Ectodermal cell (in vitro differentiated cells): Measurements from ENCODE around the gene ECEL1.

ENCODE experiments used
- H3K27ac ChIP-seq: 2 replicates; pipeline ENCODE4 v1.7.0; 2013; ENCODE audit warnings: mild to moderate bottlenecking, low read depth, low read length; ENCODE audit not compliant: insufficient read depth, poor library complexity, severe bottlenecking
- H3K27me3 ChIP-seq: 2 replicates; pipeline ENCODE4 v1.7.0; 2013; ENCODE audit warnings: mild to moderate bottlenecking, low read length; ENCODE audit not compliant: insufficient read depth, control insufficient read depth, poor library complexity, severe bottlenecking
- H3K36me3 ChIP-seq: one replicate; pipeline ENCODE4 v1.7.0; 2013; ENCODE audit warnings: low read length; ENCODE audit not compliant: control insufficient read depth, insufficient read depth
- H3K4me1 ChIP-seq: one replicate; pipeline ENCODE4 v1.7.0; 2013; ENCODE audit warnings: low read length; ENCODE audit not compliant: control insufficient read depth, insufficient read depth
- H3K4me3 ChIP-seq: 2 replicates; pipeline ENCODE4 v1.7.0; 2013; ENCODE audit warnings: low read depth, low read length, control low read depth; ENCODE audit not compliant: insufficient read depth
- H3K9me3 ChIP-seq: 2 replicates; pipeline ENCODE4 v1.7.0; 2013; ENCODE audit warnings: mild to moderate bottlenecking, low read length, moderate library complexity; ENCODE audit not compliant: control insufficient read depth
- WGBS, 2 experiments: methylation state at CpG; one replicate each; pipeline ENCODE4 v1.1.7; 2013; ENCODE audit warnings: missing lambda C conversion rate in 2 of 2; 5-methylcytosine and 5-hydroxymethylcytosine counted together

The ECEL1 gene

DNA sequence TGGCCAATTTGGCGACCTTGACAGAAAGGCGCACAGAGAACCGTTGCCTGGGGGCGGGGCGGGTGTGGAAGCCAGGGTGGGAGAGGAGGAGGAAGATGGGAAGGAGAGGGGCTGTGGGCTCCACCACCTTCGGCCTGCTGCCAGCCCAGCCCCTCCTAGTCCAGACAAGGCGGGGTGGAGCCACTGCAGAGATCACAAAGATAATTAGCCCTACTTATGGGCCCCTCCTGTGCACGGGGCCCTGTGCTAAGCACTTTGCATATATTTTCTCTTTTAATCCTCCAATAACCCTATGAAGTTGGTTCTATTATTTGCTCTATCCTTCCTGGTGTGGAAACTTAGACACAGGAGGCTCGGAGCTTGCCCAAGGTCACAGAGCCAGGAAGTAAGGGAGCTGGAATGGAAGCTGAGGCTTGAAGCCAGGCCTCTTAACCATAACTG, 13.7 kb upstream of the ECEL1 start:
- H3K4me1 ChIP-seq, result peaks cover 14% of the 10 kb centered on the region
- H3K27me3 ChIP-seq, result peaks cover 49% of the 10 kb centered on the region
- no peaks in the 10 kb centered on the region for H3K36me3 ChIP-seq
- no peak overlapping the region for H3K27ac ChIP-seq
- H3K4me3 ChIP-seq, result no peak overlapping the region
- 74 to 79% methylated on average over 9 of the region's 9 CpGs for WGBS, 2 experiments
- no peaks in the 10 kb centered on the region for H3K9me3 ChIP-seq

DNA sequence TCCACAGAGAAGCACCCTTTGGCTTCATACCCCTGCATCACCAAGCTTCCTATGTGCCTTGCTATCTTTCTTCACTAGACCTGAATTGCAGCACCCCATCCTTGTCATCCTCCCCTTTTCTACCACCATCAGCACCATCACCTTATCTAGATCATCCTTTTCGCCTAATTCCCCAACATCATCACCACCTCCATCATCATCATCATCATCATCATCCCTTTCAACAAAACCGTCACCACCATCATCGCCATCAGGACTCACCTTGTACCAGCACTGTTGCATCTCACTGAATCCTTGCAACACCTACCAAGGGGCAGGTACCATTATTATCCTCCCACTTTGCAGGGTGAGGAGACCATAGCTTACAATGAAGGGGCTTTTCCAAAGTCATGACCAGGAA, 10.8 kb upstream of the ECEL1 start:
- 92 to 96% methylated on average over 3 of the region's 3 CpGs for WGBS, 2 experiments
- H3K4me1 ChIP-seq, result peaks cover 14% of the 10 kb centered on the region
- H3K4me3 ChIP-seq, result no peak overlapping the region
- H3K9me3 ChIP-seq, result no peaks in the 10 kb centered on the region
- peaks cover 20% of the 10 kb centered on the region for H3K27me3 ChIP-seq
- no peak overlapping the region for H3K27ac ChIP-seq
- H3K36me3 ChIP-seq, result no peaks in the 10 kb centered on the region

DNA sequence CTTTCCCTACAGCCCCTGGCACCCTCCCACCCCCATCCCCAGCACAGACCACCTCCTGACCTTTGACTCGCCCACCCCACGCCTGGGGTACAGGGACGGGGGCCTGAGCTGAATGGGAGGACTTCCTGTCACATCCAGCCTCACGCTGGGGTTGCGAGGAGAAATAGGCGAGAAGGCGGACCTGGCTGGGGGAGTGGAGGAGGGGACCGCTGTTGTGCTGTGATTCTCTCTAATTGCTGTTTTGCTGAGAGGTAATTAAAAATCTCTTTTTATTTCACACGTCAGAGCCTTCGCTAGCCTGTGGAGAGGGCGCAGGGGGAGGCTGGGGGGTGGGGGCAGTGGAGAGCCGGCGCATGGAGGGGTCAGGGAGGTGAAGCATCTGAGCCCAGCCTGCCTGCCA, 9.7 kb upstream of the ECEL1 start:
- Histone ChIP-seq H3K27ac (no peak overlapping the region), H3K4me1 (peaks cover 11% of the 10 kb centered on the region), H3K27me3 (peaks cover 14% of the 10 kb centered on the region), H3K36me3 (no peaks in the 10 kb centered on the region), H3K9me3 (no peaks in the 10 kb centered on the region), H3K4me3 (no peak overlapping the region)
- WGBS, 2 experiments, result 59 to 62% methylated on average over 11 to 13 of the region's 13 CpGs

DNA sequence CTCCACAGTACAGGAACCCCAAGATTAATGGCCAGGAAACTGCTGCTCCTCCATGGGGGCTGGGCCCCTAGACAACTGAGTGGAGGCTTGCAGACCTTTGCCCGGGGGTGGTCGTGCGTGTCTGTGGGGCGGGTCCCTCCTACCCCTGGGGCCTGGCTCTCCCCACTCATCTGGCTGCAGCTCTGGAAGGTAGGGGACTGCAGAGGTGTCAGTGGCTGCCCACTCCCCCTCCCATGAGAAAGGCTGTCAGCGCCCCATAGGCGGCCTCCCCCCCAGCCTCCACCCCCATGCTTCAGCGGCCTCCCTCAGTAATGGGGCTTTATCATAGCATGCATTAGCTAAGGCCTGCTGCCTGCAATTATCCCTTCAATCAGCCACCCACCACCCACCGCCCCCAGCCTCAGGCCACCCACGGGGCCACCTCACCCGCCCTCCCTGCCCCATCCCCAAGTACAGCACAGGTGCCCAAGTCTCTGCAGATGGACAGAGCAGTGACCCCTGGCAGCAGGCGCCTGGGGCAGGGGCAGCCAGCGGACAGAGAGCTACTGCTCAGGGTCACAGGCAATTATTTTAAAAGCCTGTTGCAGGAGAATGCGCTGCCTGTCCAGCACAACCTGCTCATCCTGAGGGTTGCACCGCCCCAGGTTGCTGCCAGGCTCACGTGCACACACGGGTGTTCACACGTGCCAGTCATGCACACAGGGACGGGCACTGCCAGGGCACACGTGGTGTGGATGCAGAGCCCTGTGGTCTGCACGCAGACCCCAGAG, 9.1 kb upstream of the ECEL1 start:
- Histone ChIP-seq H3K27me3 (peaks cover 8% of the 10 kb centered on the region), H3K27ac (no peak overlapping the region), H3K4me1 (peaks cover 9% of the 10 kb centered on the region), H3K9me3 (no peaks in the 10 kb centered on the region), H3K4me3 (no peak overlapping the region), H3K36me3 (no peaks in the 10 kb centered on the region)
- 82 to 85% methylated on average over 20 of the region's 20 CpGs for whole genome bisulfite sequencing, 2 experiments

DNA sequence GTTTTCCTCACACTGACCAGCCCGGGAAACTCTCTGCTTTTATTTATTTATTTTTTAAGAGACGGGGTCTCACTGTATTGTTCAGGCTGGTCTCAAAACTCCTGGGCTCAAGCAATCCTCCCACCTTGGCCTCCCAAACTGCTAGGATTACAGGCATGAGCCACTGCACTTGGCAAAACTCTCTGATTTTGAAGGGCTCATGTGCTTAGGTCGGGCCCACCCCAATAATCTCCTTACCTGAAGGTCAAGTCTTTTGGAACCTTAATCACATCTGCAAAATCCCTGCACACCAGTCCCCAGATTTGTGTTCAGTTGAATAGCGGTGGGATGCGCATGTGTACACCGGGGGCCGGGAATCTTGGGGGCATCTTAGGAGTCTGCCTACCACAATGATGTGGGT, 7.7 kb upstream of the ECEL1 start:
- no peak overlapping the region for H3K4me3 ChIP-seq
- H3K27me3 ChIP-seq, result peaks cover 9% of the 10 kb centered on the region
- H3K4me1 ChIP-seq, result peaks cover 9% of the 10 kb centered on the region
- 90 to 91% methylated on average over 7 of the region's 7 CpGs for WGBS, 2 experiments
- H3K36me3 ChIP-seq, result no peaks in the 10 kb centered on the region
- H3K27ac ChIP-seq, result no peak overlapping the region
- H3K9me3 ChIP-seq, result no peaks in the 10 kb centered on the region

DNA sequence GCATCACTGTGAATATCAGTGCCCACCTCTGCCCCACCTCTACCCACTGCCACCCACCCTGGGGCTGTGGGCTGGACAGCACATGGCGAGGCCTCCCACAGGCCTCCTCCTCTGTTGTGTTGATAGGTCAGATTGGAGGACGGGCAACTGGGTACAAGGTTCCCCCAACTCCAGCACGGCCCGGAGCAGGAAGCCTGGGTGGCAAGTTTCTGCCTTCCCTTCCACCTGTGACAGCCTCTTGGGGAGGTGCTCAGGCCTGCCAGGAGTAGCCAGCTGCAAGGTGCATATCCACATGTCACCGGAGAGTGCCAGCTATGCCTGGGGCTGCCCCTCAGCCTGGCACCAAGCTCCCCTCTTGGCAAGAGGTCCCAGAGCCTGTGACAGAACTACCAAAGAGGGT, 6.9 kb upstream of the ECEL1 start:
- no peak overlapping the region for H3K27ac ChIP-seq
- 87 to 93% methylated on average over 5 of the region's 5 CpGs for WGBS, 2 experiments
- peaks cover 9% of the 10 kb centered on the region for H3K4me1 ChIP-seq
- peaks cover 17% of the 10 kb centered on the region for H3K27me3 ChIP-seq
- no peaks in the 10 kb centered on the region for H3K9me3 ChIP-seq
- H3K36me3 ChIP-seq, result no peaks in the 10 kb centered on the region
- H3K4me3 ChIP-seq, result no peak overlapping the region

DNA sequence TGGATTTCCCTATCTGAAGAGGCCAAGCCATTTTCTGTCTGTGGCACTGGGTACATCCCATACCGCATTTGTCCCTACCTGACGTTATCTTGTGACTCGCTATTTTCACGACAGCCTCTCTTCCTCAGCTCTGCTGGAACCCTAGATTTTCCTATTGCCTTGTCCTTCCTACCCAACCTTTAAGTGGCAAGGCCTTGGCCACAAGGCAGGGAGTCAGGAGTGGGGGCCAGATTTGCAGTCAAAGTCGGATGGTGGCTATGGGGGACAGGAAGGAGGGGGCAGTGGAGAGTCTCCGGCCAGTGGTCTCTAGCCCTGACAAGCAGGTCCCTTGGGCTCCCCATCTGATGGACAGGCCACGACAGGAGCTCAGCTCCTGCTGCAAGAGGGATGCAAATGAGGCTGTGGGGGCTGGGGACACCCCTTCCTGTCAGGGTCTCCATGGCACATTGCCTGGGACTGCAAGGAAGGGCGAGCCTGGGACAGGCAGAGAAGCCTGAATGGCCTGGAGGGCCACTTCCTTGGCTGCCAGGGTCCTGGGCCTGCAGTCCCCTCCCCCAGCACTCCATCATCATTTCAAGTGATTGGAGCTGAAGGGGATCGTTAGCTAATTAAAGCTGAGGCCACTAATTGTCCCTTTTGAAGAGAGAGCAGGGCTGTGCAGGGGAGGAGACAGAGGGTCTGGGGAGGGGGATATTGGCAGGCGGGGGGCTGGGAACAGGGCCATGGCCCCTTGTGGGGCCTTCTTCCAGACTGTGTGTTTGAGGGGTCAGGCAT, 6.3 kb upstream of the ECEL1 start:
- WGBS, 2 experiments, result 71 to 77% methylated on average over 10 of the region's 10 CpGs
- Histone ChIP-seq H3K27ac (no peak overlapping the region), H3K9me3 (no peaks in the 10 kb centered on the region), H3K4me1 (peaks cover 9% of the 10 kb centered on the region), H3K4me3 (no peak overlapping the region), H3K36me3 (no peaks in the 10 kb centered on the region), H3K27me3 (peaks cover 23% of the 10 kb centered on the region)

DNA sequence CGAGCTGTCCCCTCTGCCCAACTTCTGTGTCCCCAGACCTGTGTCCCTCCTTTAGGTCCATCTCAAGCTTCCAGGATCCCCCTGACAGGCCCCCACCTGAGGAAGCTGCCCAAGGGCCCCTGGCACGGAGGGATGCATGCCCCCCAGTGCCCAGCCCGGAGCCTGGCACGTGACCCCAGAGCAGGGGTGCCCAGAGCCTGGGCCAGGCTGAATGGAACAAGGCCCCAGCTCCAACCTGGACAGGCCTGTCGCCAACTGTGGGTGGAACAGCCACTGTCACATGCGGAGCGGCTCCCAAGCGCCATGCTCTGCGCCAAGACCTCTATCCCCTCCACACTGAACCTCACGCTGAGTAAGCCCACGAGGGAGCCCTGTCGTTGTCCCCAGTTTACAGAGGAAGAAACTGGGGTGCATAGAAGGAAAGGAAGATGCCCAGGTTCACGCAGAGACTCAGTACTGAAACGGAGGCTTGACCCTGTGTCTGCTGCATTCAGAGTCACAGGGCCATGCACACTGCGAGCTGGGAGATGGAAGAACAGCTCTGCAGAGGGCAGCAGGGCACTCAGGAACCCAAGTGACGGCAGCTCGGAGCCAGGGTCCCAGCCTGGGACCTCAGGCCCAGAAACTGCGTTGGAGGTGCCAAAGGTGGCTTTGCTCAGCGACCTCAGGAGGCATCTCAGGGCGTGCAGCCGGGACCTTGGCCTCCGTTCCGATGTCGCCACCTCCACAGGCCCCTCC, 5.5 kb upstream of the ECEL1 start:
- Histone ChIP-seq H3K36me3 (no peaks in the 10 kb centered on the region), H3K27me3 (peaks cover 31% of the 10 kb centered on the region), H3K4me3 (no peak overlapping the region), H3K4me1 (peaks cover 11% of the 10 kb centered on the region), H3K27ac (no peak overlapping the region), H3K9me3 (no peaks in the 10 kb centered on the region)
- 90 to 92% methylated on average over 24 of the region's 24 CpGs for WGBS, 2 experiments

DNA sequence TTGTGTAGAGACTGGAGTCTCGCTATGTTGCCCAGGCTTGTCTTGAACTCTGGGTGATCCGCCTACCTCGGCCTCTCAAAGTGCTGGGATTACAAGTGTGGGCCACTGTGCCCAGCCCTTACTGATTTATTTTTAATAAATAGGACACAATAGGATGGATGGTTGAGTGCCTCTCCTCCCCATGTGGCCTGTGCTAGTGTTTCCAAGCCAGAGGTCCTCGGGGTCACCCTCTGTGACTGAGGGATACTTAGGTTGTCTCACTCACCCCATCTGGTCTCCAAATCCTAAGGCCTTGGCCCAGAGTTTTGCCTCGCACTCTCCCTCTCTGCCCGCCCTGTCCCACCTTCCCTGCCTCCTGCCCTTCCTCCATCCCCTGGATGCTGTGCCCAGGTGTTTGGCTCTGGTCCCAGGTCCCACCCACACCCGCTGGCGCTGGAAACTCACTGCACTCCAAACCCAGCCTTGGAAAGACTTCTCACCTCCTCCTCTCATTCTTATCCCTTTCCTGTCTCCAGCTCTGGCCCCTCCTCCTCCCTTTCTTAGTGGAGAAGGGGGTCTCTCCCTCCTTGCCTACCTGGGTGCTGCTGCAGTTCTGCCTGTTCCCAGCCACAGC, 4.7 kb upstream of the ECEL1 start:
- H3K27me3 ChIP-seq, result peaks cover 39% of the 10 kb centered on the region
- H3K4me3 ChIP-seq, result no peak overlapping the region
- 72 to 80% methylated on average over 8 of the region's 8 CpGs for WGBS, 2 experiments
- H3K36me3 ChIP-seq, result no peaks in the 10 kb centered on the region
- H3K9me3 ChIP-seq, result no peaks in the 10 kb centered on the region
- peaks cover 11% of the 10 kb centered on the region for H3K4me1 ChIP-seq
- no peak overlapping the region for H3K27ac ChIP-seq
